Kidney epithelial cell (primary cell): ENCODE results near the gene POU3F1. TPM values are rescaled to one million over a fixed set of nuclear protein-coding genes. Genes with fewer than 3 reads are reported as not detected.
"Not testable (repeated sequence)": the region's sequence is repeated elsewhere in the genome, so short reads cannot be mapped to it uniquely, and the experiment has no call there.

Experiments
- DNase-seq: peaks from one replicate; pipeline ENCODE4 v3.0.0-alpha.2; 2010; ENCODE audit warnings: low read depth
- H3K27me3 ChIP-seq: 2 replicates; pipeline ENCODE4 v1.6.0; 2011; ENCODE audit warnings: low read length; ENCODE audit not compliant: control insufficient read depth, insufficient read depth
- H3K36me3 ChIP-seq: 2 replicates; pipeline ENCODE4 v1.5.1; 2011; ENCODE audit warnings: low read length; ENCODE audit not compliant: control insufficient read depth, insufficient read depth
- H3K4me3 ChIP-seq: 2 replicates; pipeline ENCODE4 v1.5.1; 2011; ENCODE audit warnings: low read depth, mild to moderate bottlenecking, control low read depth, low read length
- total RNA-seq: library from RNA; depleted of rRNA; stranded (reverse); fragments of >200 nt; gene quantifications from 2 replicates; pipeline ENCODE4 v1.2.3, GENCODE V29; 2015
- TF ChIP-seq, protein P1 (sequence below): IDR thresholded peaks from 2 replicates; pipeline ENCODE4 v1.5.1; 2011; ENCODE audit warnings: mild to moderate bottlenecking, moderate library complexity, low read length, control low read depth, inconsistent platforms; ENCODE audit not compliant: insufficient read depth, poor library complexity, severe bottlenecking

Gene POU3F1
- total RNA-seq, 1 donor from 2014 or later, result 0.08 TPM

DNA sequence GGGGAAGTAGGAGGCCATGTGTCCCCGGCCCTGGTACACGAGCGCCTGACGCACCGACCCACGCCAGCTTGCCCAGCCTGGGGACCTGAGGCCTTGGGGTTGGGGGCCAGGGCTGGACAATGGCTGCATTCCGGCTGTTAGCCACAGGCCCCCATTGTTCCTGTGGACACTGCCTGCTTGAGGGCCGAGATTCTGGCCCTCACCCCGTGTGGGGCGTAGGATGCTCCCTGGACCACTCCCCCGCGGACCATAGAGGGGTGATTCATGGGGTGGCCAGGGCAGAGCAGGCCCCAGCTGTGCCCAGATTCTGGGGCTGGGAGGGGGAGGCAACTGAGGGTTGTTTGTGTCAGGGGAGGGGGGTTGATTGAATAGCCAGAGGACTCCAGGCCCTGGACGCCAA, 11.7 kb downstream of the POU3F1 start:
- DNase-seq, result no peak
- no peaks in the 10 kb centered on the region for H3K27me3 ChIP-seq
- no peak overlapping the region for H3K4me3 ChIP-seq
- no peaks in the 10 kb centered on the region for H3K36me3 ChIP-seq
- TF ChIP-seq, protein P1, sequence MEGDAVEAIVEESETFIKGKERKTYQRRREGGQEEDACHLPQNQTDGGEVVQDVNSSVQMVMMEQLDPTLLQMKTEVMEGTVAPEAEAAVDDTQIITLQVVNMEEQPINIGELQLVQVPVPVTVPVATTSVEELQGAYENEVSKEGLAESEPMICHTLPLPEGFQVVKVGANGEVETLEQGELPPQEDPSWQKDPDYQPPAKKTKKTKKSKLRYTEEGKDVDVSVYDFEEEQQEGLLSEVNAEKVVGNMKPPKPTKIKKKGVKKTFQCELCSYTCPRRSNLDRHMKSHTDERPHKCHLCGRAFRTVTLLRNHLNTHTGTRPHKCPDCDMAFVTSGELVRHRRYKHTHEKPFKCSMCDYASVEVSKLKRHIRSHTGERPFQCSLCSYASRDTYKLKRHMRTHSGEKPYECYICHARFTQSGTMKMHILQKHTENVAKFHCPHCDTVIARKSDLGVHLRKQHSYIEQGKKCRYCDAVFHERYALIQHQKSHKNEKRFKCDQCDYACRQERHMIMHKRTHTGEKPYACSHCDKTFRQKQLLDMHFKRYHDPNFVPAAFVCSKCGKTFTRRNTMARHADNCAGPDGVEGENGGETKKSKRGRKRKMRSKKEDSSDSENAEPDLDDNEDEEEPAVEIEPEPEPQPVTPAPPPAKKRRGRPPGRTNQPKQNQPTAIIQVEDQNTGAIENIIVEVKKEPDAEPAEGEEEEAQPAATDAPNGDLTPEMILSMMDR, result no peak

DNA sequence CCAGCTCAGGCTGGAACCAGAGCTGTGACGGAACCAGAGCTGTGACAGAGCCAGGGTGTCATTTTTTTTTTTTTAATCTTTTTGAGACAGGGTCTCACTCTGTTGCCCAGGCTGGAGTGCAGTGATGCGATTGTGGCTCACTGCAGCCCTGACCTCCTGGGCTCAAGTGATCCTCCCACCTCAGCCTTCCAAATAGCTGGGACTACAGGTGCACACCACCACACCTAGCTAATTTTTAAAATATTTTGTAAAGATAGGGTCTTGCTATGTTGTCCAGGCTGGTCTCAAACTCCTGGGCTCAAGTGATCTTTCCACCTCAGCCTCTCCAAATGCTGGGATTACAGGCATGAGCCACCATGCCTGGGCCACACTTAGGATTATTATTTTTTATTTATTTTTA, 13.6 kb downstream of the POU3F1 start:
- H3K4me3 ChIP-seq, DNase-seq, H3K36me3 ChIP-seq, H3K27me3 ChIP-seq: not testable (repeated sequence)

DNA sequence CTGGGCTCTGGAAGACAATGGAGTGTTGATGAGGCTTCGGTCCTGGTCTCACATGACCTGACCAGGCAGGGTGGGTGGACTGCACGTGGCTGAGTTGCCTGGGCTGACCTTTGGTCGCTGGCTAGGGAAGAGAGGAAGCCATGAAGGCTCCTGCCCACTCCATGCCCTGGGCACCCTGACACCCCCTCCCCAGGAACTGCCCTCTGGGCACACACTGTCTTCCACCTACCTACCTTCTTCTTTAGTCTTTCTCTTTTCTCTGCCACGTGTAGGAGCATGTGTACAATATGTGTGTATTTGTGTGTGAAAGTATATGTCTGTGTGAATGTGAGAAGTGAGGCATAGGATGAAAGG, 15.1 kb downstream of the POU3F1 start:
- DNase-seq, result no peak
- Histone ChIP-seq H3K4me3 (no peak overlapping the region), H3K36me3 (no peaks in the 10 kb centered on the region), H3K27me3 (no peaks in the 10 kb centered on the region)
- TF ChIP-seq, protein P1, result no peak

DNA sequence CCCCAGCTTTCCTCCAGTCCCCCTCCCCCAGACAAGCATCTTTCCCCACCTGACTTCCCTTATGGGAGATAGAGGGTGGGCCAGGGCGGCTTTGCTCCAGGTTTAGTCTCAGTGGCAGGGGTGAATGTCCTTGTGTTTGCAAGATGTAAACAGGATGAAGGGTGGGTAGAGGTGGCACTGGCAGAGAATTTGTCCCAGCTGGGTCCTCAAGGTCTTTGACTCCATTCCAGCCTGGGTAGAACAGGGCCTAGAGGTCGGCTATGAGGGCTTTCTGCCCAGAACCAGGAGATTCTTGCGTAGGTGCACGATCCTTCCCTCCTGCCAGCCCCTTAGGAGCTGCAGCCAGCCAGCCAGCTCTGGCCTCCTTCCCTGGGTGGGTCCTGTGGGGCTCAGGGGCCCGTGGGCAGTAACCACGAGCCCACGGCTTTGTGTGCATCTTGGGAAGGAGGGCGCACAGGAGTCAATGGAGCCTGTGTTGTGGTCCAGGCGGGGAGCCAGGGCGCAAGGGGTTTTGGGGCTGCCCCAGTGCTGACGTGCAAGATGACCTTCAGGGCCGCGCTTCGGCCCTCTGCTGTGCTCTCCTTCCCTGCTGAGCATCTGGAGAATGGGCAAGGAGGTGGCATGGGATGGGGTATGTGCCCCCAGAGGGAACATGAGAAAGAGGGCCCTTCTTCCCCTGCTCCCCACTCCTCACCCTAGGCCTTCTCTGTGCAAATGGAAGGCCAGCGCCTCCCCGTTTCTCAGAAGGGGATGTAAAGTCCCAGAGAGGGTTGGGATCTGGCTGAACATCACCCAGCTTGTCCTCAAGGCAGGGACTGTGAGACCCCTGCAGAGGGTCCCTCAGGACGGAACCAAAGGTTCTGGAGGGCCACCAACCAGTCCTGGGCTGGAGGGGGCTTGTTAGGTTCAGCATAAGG, 15.7 kb downstream of the POU3F1 start:
- Histone ChIP-seq H3K27me3 (no peaks in the 10 kb centered on the region), H3K4me3 (no peak overlapping the region), H3K36me3 (no peaks in the 10 kb centered on the region)
- DNase-seq, result no peak
- TF ChIP-seq, protein P1, result no peak

DNA sequence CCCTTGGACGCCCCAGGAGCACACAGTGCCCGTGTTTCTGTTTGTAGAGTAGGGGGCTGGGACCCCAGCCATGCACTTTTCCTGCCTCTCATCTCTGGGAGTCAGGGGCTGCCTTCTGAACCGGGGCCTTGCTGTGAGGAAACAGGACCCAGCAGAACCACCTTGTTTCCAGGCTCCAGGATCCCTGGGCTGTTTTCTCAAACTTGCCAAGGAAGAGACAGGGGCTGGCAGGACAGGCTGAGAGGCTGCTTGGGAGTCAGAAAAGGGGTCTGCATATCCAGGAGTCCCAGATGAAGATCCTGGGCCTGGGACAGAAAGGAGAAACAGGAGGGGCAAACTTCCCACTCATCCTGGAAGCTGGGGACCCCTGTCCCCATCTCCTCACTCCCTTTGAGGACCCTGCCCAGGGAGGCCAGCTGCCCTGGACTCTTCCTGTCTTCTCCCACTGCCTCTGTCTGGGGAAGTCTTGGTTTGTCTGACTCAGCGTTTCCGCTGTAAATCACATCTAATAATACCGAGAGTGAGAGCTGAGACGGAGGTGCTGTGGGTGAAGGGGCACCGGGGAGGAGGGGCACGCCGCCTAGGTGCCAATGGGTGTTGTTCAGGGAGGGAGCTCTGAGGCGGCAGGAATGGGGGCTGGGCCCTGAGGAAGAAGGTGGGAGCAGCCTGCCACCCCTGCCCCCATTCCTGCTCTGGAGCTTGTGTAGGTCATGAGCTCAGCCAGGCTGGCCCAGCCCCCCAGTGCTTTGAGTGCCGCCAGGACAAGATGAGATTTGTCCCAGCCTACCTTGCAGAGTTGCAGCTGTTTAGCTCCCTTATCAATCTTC, 16.7 kb downstream of the POU3F1 start:
- TF ChIP-seq, protein P1, result no peak
- no peak overlapping the region for H3K4me3 ChIP-seq

DNA sequence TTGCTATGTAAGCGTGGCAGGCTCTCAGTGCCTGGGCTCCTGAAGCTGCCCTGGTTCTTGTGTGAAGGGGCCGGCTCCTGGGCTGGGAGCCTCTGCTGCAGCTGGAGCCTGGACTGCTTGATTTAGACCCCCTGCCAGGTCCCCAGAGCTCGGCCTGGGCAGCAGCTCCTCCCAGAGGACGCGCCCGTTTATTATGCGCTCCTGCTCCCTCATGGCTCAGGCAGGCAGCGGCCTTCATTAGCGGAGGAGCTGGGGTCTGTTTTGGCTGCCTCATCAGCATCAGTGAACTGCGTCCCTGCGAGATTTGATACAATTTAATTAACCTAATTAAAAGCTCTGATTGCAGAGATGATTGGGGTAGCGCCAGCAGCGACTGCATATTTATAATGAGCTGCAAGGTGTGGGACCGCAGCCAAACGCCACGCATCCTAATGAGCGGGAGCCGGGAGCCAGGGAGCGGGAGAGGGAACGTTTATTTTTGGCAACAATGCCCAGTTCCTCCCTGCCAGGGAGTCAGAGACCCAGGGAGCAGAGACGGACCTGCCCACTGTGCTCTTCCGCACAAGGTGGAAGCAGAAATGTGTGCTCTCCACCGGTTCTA, 17.4 kb downstream of the POU3F1 start:
- TF ChIP-seq, protein P1, result peak; percentile 2
- DNase-seq, result no peak
- H3K36me3 ChIP-seq, result no peaks in the 10 kb centered on the region
- no peak overlapping the region for H3K4me3 ChIP-seq
- H3K27me3 ChIP-seq, result no peaks in the 10 kb centered on the region

More for the DNA sequence above, 16.7 kb downstream of the POU3F1 start:
- Histone ChIP-seq H3K36me3 (no peaks in the 10 kb centered on the region), H3K27me3 (no peaks in the 10 kb centered on the region)
- peak; percentile 50 for DNase-seq
